Type B pancreatic cell (in vitro differentiated cells): ENCODE measurements around the gene XPNPEP2. TPM values are rescaled to one million over a fixed set of nuclear protein-coding genes. Genes with fewer than 3 reads are reported as not detected.

Experiments used
- DNase-seq: peaks from one replicate; pipeline ENCODE4 v3.0.0; 2021; ENCODE audit warnings: mixed read lengths; ENCODE audit not compliant: unreplicated experiment; ENCODE audit errors: extremely low spot score
- H3K27ac Mint-ChIP-seq: 2 replicates; pipeline ENCODE4 v1.8.0; 2021; ENCODE audit warnings: mild to moderate bottlenecking, mixed read lengths
- H3K27me3 Mint-ChIP-seq: 2 replicates; pipeline ENCODE4 v1.8.0; 2021; ENCODE audit warnings: mixed read lengths
- H3K36me3 Mint-ChIP-seq: 2 replicates; pipeline ENCODE4 v1.8.0; 2021; ENCODE audit warnings: mixed read lengths
- H3K4me1 Mint-ChIP-seq: one replicate; pipeline ENCODE4 v1.8.0; 2021; ENCODE audit warnings: mixed read lengths; ENCODE audit not compliant: unreplicated experiment
- H3K4me3 Mint-ChIP-seq: 2 replicates; pipeline ENCODE4 v1.8.0; 2021; ENCODE audit warnings: mild to moderate bottlenecking, mixed read lengths
- H3K9me3 Mint-ChIP-seq: 2 replicates; pipeline ENCODE4 v1.8.0; 2021; ENCODE audit warnings: mixed read lengths
- total RNA-seq: library from RNA; stranded (reverse); gene quantifications from 2 replicates; pipeline ENCODE4 v1.2.1, GENCODE V29; 2021; ENCODE audit warnings: low replicate concordance
- TF ChIP-seq, protein P1 (sequence below): fragments of 200-600 bp; sonication (generic); conservative IDR thresholded peaks from 2 replicates; pipeline ENCODE4 v1.5.0; 2021; ENCODE audit warnings: antibody characterized with exemption, mild to moderate bottlenecking

The XPNPEP2 gene
- total RNA-seq, 1 donor from 2014 or later, result 1.2 TPM

GRCh38 chrX:129773649-129774458 is 35.1 kb downstream of the XPNPEP2 start:
- Mint-ChIP-seq H3K27ac (no peak overlapping the region), H3K27me3 (no peaks in the 10 kb centered on the region), H3K9me3 (no peaks in the 10 kb centered on the region), H3K4me1 (no peaks in the 10 kb centered on the region), H3K36me3 (no peaks in the 10 kb centered on the region), H3K4me3 (no peak overlapping the region)
- DNase-seq, result no peak
- TF ChIP-seq, protein P1, sequence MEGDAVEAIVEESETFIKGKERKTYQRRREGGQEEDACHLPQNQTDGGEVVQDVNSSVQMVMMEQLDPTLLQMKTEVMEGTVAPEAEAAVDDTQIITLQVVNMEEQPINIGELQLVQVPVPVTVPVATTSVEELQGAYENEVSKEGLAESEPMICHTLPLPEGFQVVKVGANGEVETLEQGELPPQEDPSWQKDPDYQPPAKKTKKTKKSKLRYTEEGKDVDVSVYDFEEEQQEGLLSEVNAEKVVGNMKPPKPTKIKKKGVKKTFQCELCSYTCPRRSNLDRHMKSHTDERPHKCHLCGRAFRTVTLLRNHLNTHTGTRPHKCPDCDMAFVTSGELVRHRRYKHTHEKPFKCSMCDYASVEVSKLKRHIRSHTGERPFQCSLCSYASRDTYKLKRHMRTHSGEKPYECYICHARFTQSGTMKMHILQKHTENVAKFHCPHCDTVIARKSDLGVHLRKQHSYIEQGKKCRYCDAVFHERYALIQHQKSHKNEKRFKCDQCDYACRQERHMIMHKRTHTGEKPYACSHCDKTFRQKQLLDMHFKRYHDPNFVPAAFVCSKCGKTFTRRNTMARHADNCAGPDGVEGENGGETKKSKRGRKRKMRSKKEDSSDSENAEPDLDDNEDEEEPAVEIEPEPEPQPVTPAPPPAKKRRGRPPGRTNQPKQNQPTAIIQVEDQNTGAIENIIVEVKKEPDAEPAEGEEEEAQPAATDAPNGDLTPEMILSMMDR, result no peak

- peaks cover 3% of the 10 kb centered on the region for H3K27me3 Mint-ChIP-seq
- TF ChIP-seq, protein P1, result no peak
- no peaks in the 10 kb centered on the region for H3K4me1 Mint-ChIP-seq
- no peak for DNase-seq
- H3K9me3 Mint-ChIP-seq, result no peaks in the 10 kb centered on the region
- H3K27ac Mint-ChIP-seq, result no peak overlapping the region
- no peaks in the 10 kb centered on the region for H3K36me3 Mint-ChIP-seq
- H3K4me3 Mint-ChIP-seq, result no peak overlapping the region
These were observed 38.6 kb downstream of the XPNPEP2 start for GRCh38 chrX:129777218-129778030.

DNA sequence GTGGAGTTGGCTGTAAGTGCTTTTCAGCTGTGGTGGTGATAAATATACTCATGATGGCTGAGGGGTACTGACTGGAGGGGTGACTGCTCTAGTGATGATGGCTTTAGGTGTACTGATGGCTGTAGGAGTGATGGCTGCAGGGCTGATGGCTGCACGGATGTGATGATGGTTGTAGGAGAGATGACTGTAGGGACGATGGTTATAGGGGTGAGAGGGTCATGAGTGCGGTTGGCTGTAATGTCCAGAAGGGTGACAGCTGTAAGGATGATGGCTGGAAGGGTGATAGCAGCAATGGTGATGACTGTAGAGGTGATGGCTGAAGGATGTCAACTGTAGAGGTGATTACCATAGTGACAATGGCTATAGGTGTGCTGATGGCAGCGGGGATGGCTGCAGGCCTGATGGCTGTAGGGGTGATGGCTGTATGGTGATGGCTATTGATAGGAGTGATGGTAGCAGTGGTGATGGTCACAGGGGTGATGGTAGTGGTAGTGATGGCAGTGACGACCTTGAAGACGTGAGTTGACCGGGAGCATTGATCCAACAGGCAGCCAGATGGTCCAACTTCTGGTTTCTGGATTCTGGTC is 40.4 kb downstream of the XPNPEP2 start:
- TF ChIP-seq, protein P1, result no peak
- Mint-ChIP-seq H3K4me3 (no peak overlapping the region), H3K27ac (no peak overlapping the region), H3K36me3 (no peaks in the 10 kb centered on the region), H3K9me3 (no peaks in the 10 kb centered on the region), H3K4me1 (no peaks in the 10 kb centered on the region), H3K27me3 (peaks cover 3% of the 10 kb centered on the region)
- DNase-seq, result no peak

DNA sequence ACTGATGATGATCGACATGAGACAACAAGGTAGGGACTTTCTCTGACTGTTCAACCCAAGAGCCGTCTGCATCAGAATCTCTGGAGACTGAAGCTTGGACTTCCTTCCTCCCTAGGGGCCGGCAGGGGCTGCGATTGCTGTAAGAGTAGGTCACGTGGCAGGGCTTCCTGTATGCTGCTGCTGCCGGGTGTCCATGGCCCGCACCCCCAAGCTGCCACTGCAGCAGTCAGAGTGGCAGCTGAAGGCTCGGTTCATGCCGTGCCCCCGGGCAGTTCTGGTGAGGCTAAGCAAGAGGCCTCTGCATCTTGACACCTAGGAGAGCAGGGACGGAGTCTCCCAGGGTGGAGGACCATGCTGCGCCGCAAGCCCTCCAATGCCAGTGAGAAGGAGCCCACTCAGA is 41.0 kb downstream of the XPNPEP2 start, which contains the start of gene SASH3:
Gene SASH3 (plus strand): TSS at position 203 of the 400 bp plus-strand sequence. CDS start 149 bp downstream, at position 352.
- no peaks in the 10 kb centered on the region for H3K9me3 Mint-ChIP-seq
- H3K4me3 Mint-ChIP-seq, result no peak within 1 kb of the TSS
- peaks cover 3% of the 10 kb centered on the region for H3K27me3 Mint-ChIP-seq
- no peaks in the 10 kb centered on the region for H3K4me1 Mint-ChIP-seq
- no peak within 1 kb of the TSS for H3K27ac Mint-ChIP-seq
- TF ChIP-seq, protein P1, result no peak
- H3K36me3 Mint-ChIP-seq, result no peaks in the 10 kb centered on the region
- DNase-seq, result no peak

DNA sequence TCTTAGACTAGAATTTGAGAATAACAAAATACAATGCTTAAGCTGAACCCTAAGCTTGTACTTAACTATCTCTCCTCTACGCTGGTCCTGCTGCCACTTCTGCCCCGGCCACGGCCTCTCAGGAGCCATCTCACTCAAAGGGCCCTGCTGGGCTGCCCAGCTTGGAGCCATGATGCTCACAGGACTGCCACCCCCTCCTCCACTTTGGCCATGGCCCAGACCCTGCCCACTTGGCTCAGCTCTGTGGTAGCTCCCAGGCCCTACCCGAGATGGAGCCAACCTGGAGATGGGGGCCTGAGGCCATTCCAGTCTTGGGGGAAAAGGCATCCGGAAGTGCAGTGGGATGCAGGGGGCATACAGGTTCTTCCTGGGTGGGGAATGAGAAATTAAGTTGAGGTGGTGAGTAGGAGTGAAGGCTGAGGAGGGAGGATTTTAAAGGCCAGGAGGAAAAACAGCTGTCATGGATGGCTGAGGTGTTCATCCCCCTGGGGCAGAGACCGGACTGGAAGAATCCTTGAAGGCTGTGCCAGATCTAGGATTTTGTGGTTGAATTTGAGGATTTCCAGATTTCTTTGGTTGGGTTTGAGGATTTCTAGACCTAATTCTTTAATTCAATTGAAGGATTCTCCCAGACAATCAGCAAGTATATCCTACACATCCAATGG is 41.8 kb downstream of the XPNPEP2 start:
- TF ChIP-seq, protein P1, result no peak
- Mint-ChIP-seq H3K27me3 (peaks cover 3% of the 10 kb centered on the region), H3K9me3 (no peaks in the 10 kb centered on the region), H3K27ac (no peak overlapping the region), H3K4me3 (no peak overlapping the region), H3K4me1 (no peaks in the 10 kb centered on the region), H3K36me3 (no peaks in the 10 kb centered on the region)
- DNase-seq, result no peak
